Hippocampal formation (tissue), 2 donors: ENCODE data around the gene PRKCE.

Experiments used
- DNase-seq, 2 donors: peaks; one replicate each; lab custom pipeline; 2025; lab: John Stamatoyannopoulos, UW

PRKCE gene

GRCh38 chr2:45809205-45809604, 157.7 kb downstream of the PRKCE start:
- DNase-seq = no peak

- no peak for DNase-seq
Measured at GRCh38 chr2:45812011-45812500, 160.6 kb downstream of the PRKCE start.

GRCh38 chr2:45813003-45813941, 161.8 kb downstream of the PRKCE start:
- no peak for DNase-seq

GRCh38 chr2:45814488-45814887, 163.0 kb downstream of the PRKCE start:
- no peak for DNase-seq

- DNase-seq = no peak
Measured at GRCh38 chr2:45814951-45815621, 163.6 kb downstream of the PRKCE start.

- DNase-seq = no peak
Measured at GRCh38 chr2:45816272-45816671, 164.8 kb downstream of the PRKCE start.

- no peak for DNase-seq
Measured at GRCh38 chr2:45818591-45818990, 167.1 kb downstream of the PRKCE start.

GRCh38 chr2:45820048-45820447, 168.6 kb downstream of the PRKCE start:
- DNase-seq = no peak

GRCh38 chr2:45821558-45822271, 170.2 kb downstream of the PRKCE start:
- no peak for DNase-seq

- no peak for DNase-seq
Measured at GRCh38 chr2:45822272-45822630, 170.8 kb downstream of the PRKCE start.

GRCh38 chr2:45823723-45824206, 172.3 kb downstream of the PRKCE start:
- peak; percentile 50 to 62 for DNase-seq

- DNase-seq = no peak
Measured at GRCh38 chr2:45825001-45825651, 173.7 kb downstream of the PRKCE start.

- DNase-seq = no peak
Measured at GRCh38 chr2:45826460-45826859, 175.0 kb downstream of the PRKCE start.

- DNase-seq = no peak
Measured at GRCh38 chr2:45826884-45827635, 175.6 kb downstream of the PRKCE start.

- DNase-seq = no peak
Measured at GRCh38 chr2:45830322-45830721, 178.8 kb downstream of the PRKCE start.

- DNase-seq = no peak
Measured at GRCh38 chr2:45833301-45833967, 182.0 kb downstream of the PRKCE start.

GRCh38 chr2:45833968-45834344, 182.5 kb downstream of the PRKCE start:
- no peak for DNase-seq

- DNase-seq = no peak
Measured at GRCh38 chr2:45834372-45834771, 182.9 kb downstream of the PRKCE start.

GRCh38 chr2:45834858-45835257, 183.4 kb downstream of the PRKCE start:
- DNase-seq = no peak

- no peak for DNase-seq
Measured at GRCh38 chr2:45836316-45836715, 184.8 kb downstream of the PRKCE start.
